ENCODE data around the gene BIN1.

DNA sequence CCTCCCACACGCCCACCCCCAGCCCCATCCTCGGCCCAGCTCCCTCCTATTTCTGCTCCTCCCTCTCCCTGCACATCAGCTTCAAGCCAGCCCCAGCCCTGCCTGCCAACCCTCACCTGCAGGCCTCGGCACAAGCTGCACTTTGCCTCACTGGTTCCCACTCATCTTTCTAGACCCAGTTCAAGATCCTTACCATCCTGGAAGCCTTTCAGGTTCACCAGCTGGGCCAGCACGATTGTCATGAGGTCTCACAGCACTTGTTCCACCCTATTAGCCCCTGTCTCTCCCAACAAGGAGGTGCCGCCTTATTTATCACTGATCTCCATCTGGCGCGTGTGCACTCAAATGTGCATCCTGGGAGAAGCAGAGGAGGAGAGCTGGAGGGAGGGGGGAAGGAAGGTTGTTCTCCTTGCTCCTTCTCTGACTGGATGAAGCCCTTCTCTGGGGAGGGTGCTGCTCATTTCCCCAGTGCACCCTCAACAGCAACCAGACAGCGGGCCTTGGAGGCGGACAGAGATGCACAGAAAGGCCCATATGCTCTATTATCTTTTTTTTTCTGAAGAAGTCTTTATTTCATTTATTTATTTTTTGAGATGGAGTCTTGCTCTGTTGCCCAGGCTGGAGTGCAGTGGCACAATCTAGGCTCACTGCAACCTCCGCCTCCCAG, 15.5 kb upstream of the BIN1 start:
- no peak for TF ChIP-seq EZH2 (IDR thresholded peaks at IDR 0.05; ENCODE audit: borderline replicate concordance, low read depth, low read length, severe bottlenecking)
- TF ChIP-seq, protein P1, sequence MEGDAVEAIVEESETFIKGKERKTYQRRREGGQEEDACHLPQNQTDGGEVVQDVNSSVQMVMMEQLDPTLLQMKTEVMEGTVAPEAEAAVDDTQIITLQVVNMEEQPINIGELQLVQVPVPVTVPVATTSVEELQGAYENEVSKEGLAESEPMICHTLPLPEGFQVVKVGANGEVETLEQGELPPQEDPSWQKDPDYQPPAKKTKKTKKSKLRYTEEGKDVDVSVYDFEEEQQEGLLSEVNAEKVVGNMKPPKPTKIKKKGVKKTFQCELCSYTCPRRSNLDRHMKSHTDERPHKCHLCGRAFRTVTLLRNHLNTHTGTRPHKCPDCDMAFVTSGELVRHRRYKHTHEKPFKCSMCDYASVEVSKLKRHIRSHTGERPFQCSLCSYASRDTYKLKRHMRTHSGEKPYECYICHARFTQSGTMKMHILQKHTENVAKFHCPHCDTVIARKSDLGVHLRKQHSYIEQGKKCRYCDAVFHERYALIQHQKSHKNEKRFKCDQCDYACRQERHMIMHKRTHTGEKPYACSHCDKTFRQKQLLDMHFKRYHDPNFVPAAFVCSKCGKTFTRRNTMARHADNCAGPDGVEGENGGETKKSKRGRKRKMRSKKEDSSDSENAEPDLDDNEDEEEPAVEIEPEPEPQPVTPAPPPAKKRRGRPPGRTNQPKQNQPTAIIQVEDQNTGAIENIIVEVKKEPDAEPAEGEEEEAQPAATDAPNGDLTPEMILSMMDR (IDR thresholded peaks at IDR 0.05; ENCODE audit: borderline replicate concordance, extremely low read depth, low read length, poor library complexity, severe bottlenecking) = no peak

All from DND-41 (cell line).